Left lung (tissue), 10 donors: ENCODE data around the gene SLC47A2. TPM values are rescaled to one million over a fixed set of nuclear protein-coding genes. Genes with fewer than 3 reads are reported as not detected.

Experiments used
- ATAC-seq: fragments of 200-7000 bp; cut with Tn5 transposase; one replicate; pipeline ENCODE4 v1.9.1; 2020; ENCODE audit warnings: moderate library complexity
- DNase-seq, 4 donors: peaks; one replicate each; pipeline ENCODE4 v3.0.0-alpha.2; 2013 to 2020
- H3K27ac ChIP-seq, 2 donors: fragments of 200-600 bp; sonication (generic) in 1 of 2; one replicate each; pipeline versions ENCODE4 v1.5.0 to v1.8.0; 2020 to 2021
- H3K27me3 ChIP-seq, 2 donors: fragments of 200-600 bp; sonication (generic) in 1 of 2; one replicate each; pipeline versions ENCODE4 v1.5.0 to v1.8.0; 2020 to 2021
- H3K36me3 ChIP-seq, 2 donors: fragments of 200-600 bp; sonication (generic) in 1 of 2; one replicate each; pipeline versions ENCODE4 v1.5.0 to v1.8.0; 2020 to 2021
- H3K4me1 ChIP-seq, 2 donors: fragments of 200-600 bp; one replicate each; pipeline ENCODE4 v1.8.0; 2021
- H3K4me3 ChIP-seq, 2 donors: fragments of 200-600 bp; sonication (generic) in 1 of 2; one replicate each; pipeline versions ENCODE4 v1.5.0 to v1.8.0; 2020 to 2021; ENCODE audit warnings: mild to moderate bottlenecking in 1 of 2
- H3K9me3 ChIP-seq, 2 donors: fragments of 200-600 bp; sonication (generic) in 1 of 2; one replicate each; pipeline versions ENCODE4 v1.5.0 to v1.8.0; 2020 to 2021
- CTCF ChIP-seq, 2 donors: fragments of 200-600 bp; sonication (generic) in 1 of 2; IDR thresholded peaks; one replicate each; pipeline versions ENCODE4 v1.5.0 to v1.8.0; 2021; ENCODE audit warnings: antibody characterized with exemption in 2 of 2
- intact Hi-C, 2 donors: fragments of 100-400 bp; cut with DNase I; formaldehyde crosslinking; loops; one replicate each; pipeline versions ENCODE4 v1.11.2 to v1.14.2; 2022
- polyA plus RNA-seq, 6 donors: library from polyadenylated mRNA; unstranded; fragments of 120-200 nt; gene quantifications; one replicate each; pipeline ENCODE4 v1.2.1, GENCODE V29; 2013; ENCODE audit not compliant: insufficient read length in 6 of 6
- total RNA-seq, 2 donors: library from RNA; stranded (reverse); fragmentation: NEBNext Ultra II Directional; extraction: Animal tissue kit (Norgen Biotek cat#: 25700); gene quantifications; one replicate each; pipeline ENCODE4 v1.2.1, GENCODE V29; 2021
- donor health status: DM: no; HTN: yes; CAD: no.
- donor health status: DM: no; HTN: no; CAD: no.

SLC47A2 gene
- total and polyA plus RNA-seq, 8 donors, result 0.20 to 0.60 (median 0.41) TPM; not detected in 2

DNA sequence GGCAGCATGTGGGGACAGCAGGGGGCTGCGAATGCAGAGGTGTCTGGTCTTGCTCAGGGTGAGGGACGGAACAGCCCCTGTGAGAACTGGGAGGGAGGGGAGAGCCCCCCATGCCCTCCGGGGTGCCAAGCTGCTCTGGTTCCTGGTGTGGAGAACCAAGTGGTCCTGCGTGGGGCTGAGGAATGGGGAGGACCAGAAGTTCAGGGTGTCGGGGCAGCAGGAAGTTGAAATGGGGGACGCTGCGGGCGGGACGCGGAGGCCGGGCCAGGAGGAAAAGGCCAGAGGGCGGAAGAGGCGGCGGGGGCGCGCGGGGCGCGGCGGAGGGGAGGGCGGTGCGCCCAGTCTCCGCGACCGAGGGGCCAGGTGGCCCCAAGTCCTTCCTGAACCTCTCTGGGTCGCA lies 28.1 kb upstream of the SLC47A2 start:
- Histone ChIP-seq H3K27ac (no peak overlapping the region), H3K27me3 (no peaks in the 10 kb centered on the region), H3K4me3 (peak overlapping the region; percentile 42 to 46), H3K4me1 (peaks cover 0 to 18% of the 10 kb centered on the region in 2 donors), H3K36me3 (no peaks in the 10 kb centered on the region), H3K9me3 (no peaks in the 10 kb centered on the region)
- ATAC-seq (peak; percentile 32), DNase-seq (peak in 1 of 4 donors; percentile 50)
- no peak for TF ChIP-seq CTCF (IDR thresholded peaks at IDR 0.05)
- intact Hi-C loops, result no loop called here

GRCh38 chr17:19743101-19744100 lies 27.0 kb upstream of the SLC47A2 start:
- TF ChIP-seq CTCF (IDR thresholded peaks at IDR 0.05), result no peak
- peaks cover 0 to 18% of the 10 kb centered on the region in 2 donors for H3K4me1 ChIP-seq
- H3K9me3 ChIP-seq, result no peaks in the 10 kb centered on the region
- intact Hi-C loops, result no loop called here
- no peak overlapping the region for H3K4me3 ChIP-seq
- H3K27me3 ChIP-seq, result no peaks in the 10 kb centered on the region
- H3K27ac ChIP-seq, result no peak overlapping the region
- no peak for DNase-seq
- no peaks in the 10 kb centered on the region for H3K36me3 ChIP-seq
- ATAC-seq, result no peak

- no peak overlapping the region for H3K27ac ChIP-seq
- intact Hi-C loops, result no loop called here
Measured at GRCh38 chr17:19742495-19742894, 26.1 kb upstream of the SLC47A2 start.

GRCh38 chr17:19741832-19742457 lies 25.6 kb upstream of the SLC47A2 start:
- no peak overlapping the region for H3K27ac ChIP-seq
- H3K4me3 ChIP-seq, result no peak overlapping the region
- no peak for ATAC-seq
- TF ChIP-seq CTCF (IDR thresholded peaks at IDR 0.05), result no peak
- intact Hi-C loops, result no loop called here
- no peaks in the 10 kb centered on the region for H3K36me3 ChIP-seq
- H3K4me1 ChIP-seq, result peaks cover 0 to 15% of the 10 kb centered on the region in 2 donors
- H3K27me3 ChIP-seq, result no peaks in the 10 kb centered on the region
- no peaks in the 10 kb centered on the region for H3K9me3 ChIP-seq
- no peak for DNase-seq

More at GRCh38 chr17:19742495-19742894, 26.1 kb upstream of the SLC47A2 start:
- no peak for ATAC-seq
- Histone ChIP-seq H3K4me3 (no peak overlapping the region), H3K9me3 (no peaks in the 10 kb centered on the region), H3K27me3 (no peaks in the 10 kb centered on the region), H3K4me1 (peaks cover 0 to 15% of the 10 kb centered on the region in 2 donors), H3K36me3 (no peaks in the 10 kb centered on the region)
- TF ChIP-seq CTCF (IDR thresholded peaks at IDR 0.05), result no peak
- no peak for DNase-seq

DNA sequence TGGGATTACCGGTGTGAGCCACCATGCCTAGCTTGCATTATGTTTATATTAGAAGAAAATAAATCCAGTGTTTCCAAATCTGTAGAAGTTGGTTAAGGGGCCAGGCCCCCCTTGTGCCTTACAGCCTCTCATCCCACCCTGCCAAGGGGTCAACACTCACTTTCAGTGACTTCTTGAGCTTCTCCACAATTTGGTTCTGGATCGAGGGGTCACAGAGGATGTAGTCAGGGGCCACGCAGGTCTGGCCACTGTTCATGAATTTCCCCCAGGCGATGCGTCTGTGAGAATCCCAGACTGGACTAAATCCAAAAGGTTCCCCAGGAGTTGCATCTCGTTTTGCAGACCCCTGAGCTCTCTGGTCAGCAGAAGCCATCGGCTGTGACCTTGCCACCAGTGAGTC lies 24.5 kb upstream of the SLC47A2 start:
- Histone ChIP-seq H3K9me3 (no peaks in the 10 kb centered on the region), H3K27me3 (no peaks in the 10 kb centered on the region), H3K4me1 (peaks cover 0 to 15% of the 10 kb centered on the region in 2 donors), H3K4me3 (no peak overlapping the region), H3K27ac (no peak overlapping the region), H3K36me3 (no peaks in the 10 kb centered on the region)
- intact Hi-C loops, result no loop called here
- ATAC-seq (no peak), DNase-seq (no peak)
- TF ChIP-seq CTCF (IDR thresholded peaks at IDR 0.05), result no peak
